K562 (cell line): ENCODE measurements around the gene LDB2. TPM values are rescaled to one million over a fixed set of nuclear protein-coding genes. Genes with fewer than 3 reads are reported as not detected.

Experiments used
- ATAC-seq: fragments of 200-7000 bp; cut with Tn5 transposase; 3 replicates; pipeline ENCODE4 v1.9.1; 2020; ENCODE audit warnings: moderate library complexity
- BruUV-seq: library from RNA; stranded (reverse); fragments of 400-500 nt; replicated peaks from 2 replicates; lab custom pipeline; 2021; lab: Mats Ljungman, UMichigan
- CTCF ChIA-PET: fragments of 300-600 bp; formaldehyde crosslinking; extraction: SDS; loops from one replicate; lab custom pipeline; 2021; ENCODE audit warnings: low intra/inter-chr PET ratio; lab: Yijun Ruan, JAX
- POLR2A ChIA-PET: fragments of 300-600, 350-650 bp; sonication (Branson Sonifier 250); formaldehyde crosslinking; extraction: SDS; loops from one replicate; lab custom pipeline; 2021; ENCODE audit warnings: antibody characterized with exemption, inconsistent platforms; lab: Yijun Ruan, JAX
- DNase-seq, 4 experiments: peaks; one replicate each; pipeline versions ENCODE4 v3.0.0 to v3.0.0-alpha.2; 2011 to 2018; ENCODE audit warnings: low spot score in 3 of 4, mixed read lengths in 3 of 4; ENCODE audit errors: extremely low read depth in 1 of 4
- FAIRE-seq: peaks from 2 replicates; lab custom pipeline; 2011; peaks lifted over from hg19 to GRCh38; lab: Jason Lieb, UNC
- H2AFZ ChIP-seq: 2 replicates; pipeline ENCODE4 v1.6.0; 2011; ENCODE audit warnings: low read depth, low read length, control low read depth, inconsistent platforms
- H3K27ac ChIP-seq: fragments of 200-600 bp; 3 replicates; pipeline ENCODE4 v1.8.0; 2011; ENCODE audit warnings: low read depth, mild to moderate bottlenecking, control low read depth, inconsistent platforms, low read length, moderate library complexity, mixed read lengths; ENCODE audit errors: extremely low read depth
- H3K27me3 ChIP-seq, 2 experiments: fragments of 300-600 bp in 1 of 2; 2 replicates in 1 of 2; 3 replicates in 1 of 2; pipeline versions ENCODE4 v1.6.0 to v1.8.0; 2011; ENCODE audit warnings: inconsistent platforms in 2 of 2, low read length in 2 of 2, mild to moderate bottlenecking in 1 of 2, mixed read lengths in 1 of 2, moderate library complexity in 1 of 2; ENCODE audit not compliant: control insufficient read depth in 2 of 2, insufficient read depth in 2 of 2
- H3K36me3 ChIP-seq: fragments of 300-600 bp; 3 replicates; pipeline ENCODE4 v1.8.0; 2011; ENCODE audit warnings: mild to moderate bottlenecking, low read length, inconsistent platforms; ENCODE audit not compliant: control insufficient read depth, insufficient read depth
- H3K4me1 ChIP-seq, 2 experiments: fragments of 200-600 bp in 1 of 2; replicated peaks in 1 of 2; 2 replicates in 1 of 2; 3 replicates in 1 of 2; pipeline versions ENCODE4 v1.5.1 to v1.8.0; 2011; ENCODE audit warnings: inconsistent platforms in 2 of 2, low read length in 2 of 2, mild to moderate bottlenecking in 1 of 2, mixed read lengths in 1 of 2, moderate library complexity in 1 of 2; ENCODE audit not compliant: control insufficient read depth in 2 of 2, insufficient read depth in 2 of 2
- H3K4me2 ChIP-seq: 2 replicates; pipeline ENCODE4 v1.6.1; 2011; ENCODE audit warnings: low read length, control low read depth, inconsistent platforms, mixed read lengths; ENCODE audit not compliant: insufficient read depth
- H3K4me3 ChIP-seq: fragments of 200-600 bp; sonication (generic), shearing (Covaris generic); 2 replicates; pipeline ENCODE4 v1.5.1; 2016; ENCODE audit warnings: control low read depth, inconsistent platforms
- H3K79me2 ChIP-seq: fragments of 200-600 bp; 3 replicates; pipeline ENCODE4 v1.8.0; 2011; ENCODE audit warnings: low read length, inconsistent platforms; ENCODE audit not compliant: control insufficient read depth, insufficient read depth
- H3K9ac ChIP-seq, 2 experiments: 2 replicates each; pipeline versions ENCODE4 v1.6.0 to v1.6.1; 2011; ENCODE audit warnings: low read depth in 2 of 2, low read length in 2 of 2, control low read depth in 1 of 2, inconsistent platforms in 1 of 2, mild to moderate bottlenecking in 1 of 2, mixed read lengths in 1 of 2; ENCODE audit not compliant: insufficient read depth in 1 of 2
- H3K9me1 ChIP-seq: one replicate; pipeline ENCODE4 v1.6.0; 2011; ENCODE audit warnings: inconsistent platforms, mild to moderate bottlenecking, low read length, moderate library complexity; ENCODE audit not compliant: control insufficient read depth, insufficient read depth
- H3K9me3 ChIP-seq: replicated peaks from 2 replicates; pipeline ENCODE4 v1.5.1; 2011; ENCODE audit warnings: low read depth, low read length, inconsistent platforms; ENCODE audit not compliant: control insufficient read depth, insufficient read depth
- H4K20me1 ChIP-seq: replicated peaks from 2 replicates; pipeline ENCODE4 v1.6.1; 2011; ENCODE audit warnings: low read length, inconsistent platforms, mixed read lengths; ENCODE audit not compliant: control insufficient read depth, insufficient read depth
- CREB1 ChIP-seq, 2 experiments: sonication (generic) in 1 of 2; formaldehyde crosslinking in 1 of 2; IDR thresholded peaks; 2 replicates each; pipeline versions ENCODE4 v1.6.1 to v1.8.0; 2012 to 2022; ENCODE audit warnings: inconsistent platforms in 1 of 2, mild to moderate bottlenecking in 1 of 2, missing genetic modification reagents in 1 of 2, moderate library complexity in 1 of 2
- FOXJ2 ChIP-seq: fragments of 200-800 bp; sonication (Bioruptor generic); IDR thresholded peaks from 2 replicates; pipeline ENCODE4 v1.6.1; 2016; ENCODE audit warnings: missing genetic modification characterization, missing compliant biosample characterization
- JUNB ChIP-seq: fragments of 450-650 bp; formaldehyde crosslinking; conservative IDR thresholded peaks from 2 replicates; pipeline ENCODE4 v1.4.0; 2020; ENCODE audit warnings: mild to moderate bottlenecking
- JUND ChIP-seq, 2 experiments: IDR thresholded peaks; 2 replicates in 1 of 2; 3 replicates in 1 of 2; pipeline ENCODE4 v1.6.1; 2011; ENCODE audit warnings: borderline replicate concordance in 2 of 2, low read depth in 2 of 2, low read length in 2 of 2, improper control_type of control experiment in 1 of 2, missing biosample characterization in 1 of 2, missing genetic modification characterization in 1 of 2, missing genetic modification reagents in 1 of 2
- KLF16 ChIP-seq: IDR thresholded peaks from 2 replicates; pipeline ENCODE4 v1.6.1; 2016; ENCODE audit warnings: antibody characterized with exemption
- NCOA6 ChIP-seq: fragments of 450-650 bp; IDR thresholded peaks from 2 replicates; pipeline ENCODE4 v1.6.1; 2017; ENCODE audit warnings: mild to moderate bottlenecking
- NR3C1 ChIP-seq: sonication (generic); formaldehyde crosslinking; IDR thresholded peaks from 2 replicates; pipeline ENCODE4 v1.8.1; 2022; ENCODE audit warnings: missing genetic modification reagents
- POLR2A ChIP-seq: fragments of 450-650 bp; conservative IDR thresholded peaks from 2 replicates; pipeline ENCODE4 v1.6.1; 2016
- XRCC3 ChIP-seq: fragments of 450-650 bp; IDR thresholded peaks from 2 replicates; pipeline ENCODE4 v1.6.1; 2017; ENCODE audit warnings: mild to moderate bottlenecking, moderate library complexity
- WGBS: fragments of 100-300 bp; shearing (Covaris generic); methylation state at CpG from one replicate; pipeline ENCODE4 v1.1.6; 2016; ENCODE audit warnings: low coverage, mixed read lengths; ENCODE audit not compliant: insufficient coverage; ENCODE audit errors: missing lambda C conversion rate; 5-methylcytosine and 5-hydroxymethylcytosine counted together
- in situ Hi-C: fragments of 300-500 bp; cut with MboI; formaldehyde crosslinking; loops from 4 replicates; pipeline ENCODE4 v1.15.0; 2018; ENCODE audit warnings: inconsistent platforms, mixed read lengths
- intact Hi-C: fragments of 100-400 bp; cut with micrococcal nuclease; formaldehyde crosslinking; loops from 2 replicates; pipeline ENCODE4 v1.14.2; 2022
- polyA plus RNA-seq, 8 experiments: library from polyadenylated mRNA; depleted of rRNA in 4 of 8; stranded (reverse) in 5 of 8; unstranded in 3 of 8; fragments of >200 nt; fragmentation: Nextera tagmentation in 2 of 8; fragmentation: Illumina TruSeq in 1 of 8; extraction: Ambion mirVana in 2 of 8; extraction: Trizol in 1 of 8; gene quantifications; 2 replicates each; pipeline versions ENCODE4 v1.2.1 to v1.2.3, GENCODE V29; 2011 to 2014; ENCODE audit warnings: inconsistent platforms in 1 of 8, missing spikeins in 1 of 8
- total RNA-seq, 7 experiments: library from RNA; depleted of rRNA in 6 of 7; stranded (reverse); fragments of >200 nt in 6 of 7; fragmentation: Illumina TruSeq in 2 of 7; extraction: Trizol in 2 of 7; gene quantifications; 2 replicates each; pipeline versions ENCODE4 v1.2.1 to v1.2.3, GENCODE V29; 2011 to 2021; ENCODE audit warnings: low replicate concordance in 1 of 7
- TF ChIP-seq, protein P1 (sequence below): IDR thresholded peaks from 2 replicates; pipeline ENCODE4 v1.6.1; 2011; ENCODE audit warnings: borderline replicate concordance, low read depth, mild to moderate bottlenecking, moderate library complexity, low read length; ENCODE audit not compliant: insufficient read depth, poor library complexity, severe bottlenecking
- TF ChIP-seq, protein P2 (sequence below): conservative IDR thresholded peaks from 2 replicates; pipeline ENCODE4 v1.6.1; 2011; ENCODE audit warnings: low read depth, mild to moderate bottlenecking, low read length; ENCODE audit not compliant: control insufficient read depth
- TF ChIP-seq, protein P3 (sequence below): fragments of 450-650 bp; IDR thresholded peaks from 2 replicates; pipeline ENCODE4 v1.7.0; 2016; ENCODE audit warnings: borderline replicate concordance
- TF ChIP-seq, protein P4 (sequence below): fragments of 250-450 bp; sonication (Bioruptor Pico); IDR thresholded peaks from 2 replicates; pipeline ENCODE4 v1.4.0; 2020; ENCODE audit warnings: mild to moderate bottlenecking, moderate library complexity

The LDB2 gene
- total and polyA plus RNA-seq, 9 of the 15 experiments (the other 6 are each of a cell fraction or from before 2014, with no cell fraction given): 0.10 to 0.20 TPM; not detected in 7

DNA sequence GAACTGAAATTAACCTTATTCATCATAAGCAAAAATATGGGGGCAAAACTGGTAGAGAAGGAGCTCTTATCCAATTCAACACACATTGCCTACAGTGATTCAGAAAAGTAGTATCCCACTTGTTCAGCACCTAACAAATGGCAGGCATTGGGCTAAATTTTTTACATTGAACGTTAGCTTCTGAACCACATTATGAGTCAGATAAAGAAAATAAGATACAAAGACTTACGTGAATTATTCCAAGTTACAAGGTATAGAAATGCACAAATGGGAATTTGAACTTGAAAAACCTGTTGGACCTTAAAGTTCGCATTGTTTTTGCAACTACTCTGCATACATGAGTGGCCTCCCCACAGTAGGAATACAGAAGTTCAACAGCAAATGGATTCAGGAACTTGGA lies 210.6 kb downstream of the LDB2 start:
- in situ Hi-C loops: no loop called here
- CTCF ChIA-PET: no interaction called here
- WGBS: 2% methylated on average over 3 of the region's 3 CpGs
- TF ChIP-seq, protein P1, sequence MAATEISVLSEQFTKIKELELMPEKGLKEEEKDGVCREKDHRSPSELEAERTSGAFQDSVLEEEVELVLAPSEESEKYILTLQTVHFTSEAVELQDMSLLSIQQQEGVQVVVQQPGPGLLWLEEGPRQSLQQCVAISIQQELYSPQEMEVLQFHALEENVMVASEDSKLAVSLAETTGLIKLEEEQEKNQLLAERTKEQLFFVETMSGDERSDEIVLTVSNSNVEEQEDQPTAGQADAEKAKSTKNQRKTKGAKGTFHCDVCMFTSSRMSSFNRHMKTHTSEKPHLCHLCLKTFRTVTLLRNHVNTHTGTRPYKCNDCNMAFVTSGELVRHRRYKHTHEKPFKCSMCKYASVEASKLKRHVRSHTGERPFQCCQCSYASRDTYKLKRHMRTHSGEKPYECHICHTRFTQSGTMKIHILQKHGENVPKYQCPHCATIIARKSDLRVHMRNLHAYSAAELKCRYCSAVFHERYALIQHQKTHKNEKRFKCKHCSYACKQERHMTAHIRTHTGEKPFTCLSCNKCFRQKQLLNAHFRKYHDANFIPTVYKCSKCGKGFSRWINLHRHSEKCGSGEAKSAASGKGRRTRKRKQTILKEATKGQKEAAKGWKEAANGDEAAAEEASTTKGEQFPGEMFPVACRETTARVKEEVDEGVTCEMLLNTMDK: no peak
- TF ChIP-seq, protein P2, sequence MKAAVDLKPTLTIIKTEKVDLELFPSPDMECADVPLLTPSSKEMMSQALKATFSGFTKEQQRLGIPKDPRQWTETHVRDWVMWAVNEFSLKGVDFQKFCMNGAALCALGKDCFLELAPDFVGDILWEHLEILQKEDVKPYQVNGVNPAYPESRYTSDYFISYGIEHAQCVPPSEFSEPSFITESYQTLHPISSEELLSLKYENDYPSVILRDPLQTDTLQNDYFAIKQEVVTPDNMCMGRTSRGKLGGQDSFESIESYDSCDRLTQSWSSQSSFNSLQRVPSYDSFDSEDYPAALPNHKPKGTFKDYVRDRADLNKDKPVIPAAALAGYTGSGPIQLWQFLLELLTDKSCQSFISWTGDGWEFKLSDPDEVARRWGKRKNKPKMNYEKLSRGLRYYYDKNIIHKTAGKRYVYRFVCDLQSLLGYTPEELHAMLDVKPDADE: no peak
- TF ChIP-seq, protein P3, sequence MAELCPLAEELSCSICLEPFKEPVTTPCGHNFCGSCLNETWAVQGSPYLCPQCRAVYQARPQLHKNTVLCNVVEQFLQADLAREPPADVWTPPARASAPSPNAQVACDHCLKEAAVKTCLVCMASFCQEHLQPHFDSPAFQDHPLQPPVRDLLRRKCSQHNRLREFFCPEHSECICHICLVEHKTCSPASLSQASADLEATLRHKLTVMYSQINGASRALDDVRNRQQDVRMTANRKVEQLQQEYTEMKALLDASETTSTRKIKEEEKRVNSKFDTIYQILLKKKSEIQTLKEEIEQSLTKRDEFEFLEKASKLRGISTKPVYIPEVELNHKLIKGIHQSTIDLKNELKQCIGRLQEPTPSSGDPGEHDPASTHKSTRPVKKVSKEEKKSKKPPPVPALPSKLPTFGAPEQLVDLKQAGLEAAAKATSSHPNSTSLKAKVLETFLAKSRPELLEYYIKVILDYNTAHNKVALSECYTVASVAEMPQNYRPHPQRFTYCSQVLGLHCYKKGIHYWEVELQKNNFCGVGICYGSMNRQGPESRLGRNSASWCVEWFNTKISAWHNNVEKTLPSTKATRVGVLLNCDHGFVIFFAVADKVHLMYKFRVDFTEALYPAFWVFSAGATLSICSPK: no peak
- TF ChIP-seq JUNB (no peak), CREB1 (IDR thresholded peaks at IDR 0.05) (no peak), CREB1 (CRISPR knock-in tag; IDR thresholded peaks at IDR 0.05) (no peak), NR3C1 (CRISPR knock-in tag) (no peak), FOXJ2 (tag) (no peak), JUND (IDR thresholded peaks at IDR 0.05; ENCODE audit: borderline replicate concordance, low read depth, low read length) (no peak), JUND (tag; IDR thresholded peaks at IDR 0.05; ENCODE audit: borderline replicate concordance, low read depth, low read length) (no peak), POLR2A (no peak), KLF16 (no peak), XRCC3 (no peak), NCOA6 (no peak)
- TF ChIP-seq, protein P4, sequence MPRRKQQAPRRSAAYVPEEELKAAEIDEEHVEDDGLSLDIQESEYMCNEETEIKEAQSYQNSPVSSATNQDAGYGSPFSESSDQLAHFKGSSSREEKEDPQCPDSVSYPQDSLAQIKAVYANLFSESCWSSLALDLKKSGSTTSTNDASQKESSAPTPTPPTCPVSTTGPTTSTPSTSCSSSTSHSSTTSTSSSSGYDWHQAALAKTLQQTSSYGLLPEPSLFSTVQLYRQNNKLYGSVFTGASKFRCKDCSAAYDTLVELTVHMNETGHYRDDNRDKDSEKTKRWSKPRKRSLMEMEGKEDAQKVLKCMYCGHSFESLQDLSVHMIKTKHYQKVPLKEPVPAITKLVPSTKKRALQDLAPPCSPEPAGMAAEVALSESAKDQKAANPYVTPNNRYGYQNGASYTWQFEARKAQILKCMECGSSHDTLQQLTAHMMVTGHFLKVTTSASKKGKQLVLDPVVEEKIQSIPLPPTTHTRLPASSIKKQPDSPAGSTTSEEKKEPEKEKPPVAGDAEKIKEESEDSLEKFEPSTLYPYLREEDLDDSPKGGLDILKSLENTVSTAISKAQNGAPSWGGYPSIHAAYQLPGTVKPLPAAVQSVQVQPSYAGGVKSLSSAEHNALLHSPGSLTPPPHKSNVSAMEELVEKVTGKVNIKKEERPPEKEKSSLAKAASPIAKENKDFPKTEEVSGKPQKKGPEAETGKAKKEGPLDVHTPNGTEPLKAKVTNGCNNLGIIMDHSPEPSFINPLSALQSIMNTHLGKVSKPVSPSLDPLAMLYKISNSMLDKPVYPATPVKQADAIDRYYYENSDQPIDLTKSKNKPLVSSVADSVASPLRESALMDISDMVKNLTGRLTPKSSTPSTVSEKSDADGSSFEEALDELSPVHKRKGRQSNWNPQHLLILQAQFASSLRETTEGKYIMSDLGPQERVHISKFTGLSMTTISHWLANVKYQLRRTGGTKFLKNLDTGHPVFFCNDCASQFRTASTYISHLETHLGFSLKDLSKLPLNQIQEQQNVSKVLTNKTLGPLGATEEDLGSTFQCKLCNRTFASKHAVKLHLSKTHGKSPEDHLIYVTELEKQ (CRISPR knock-in tag): no peak

More for the DNA sequence above, 210.6 kb downstream of the LDB2 start:
- Histone ChIP-seq H3K4me3 (no peak overlapping the region), H3K9me1 (no peaks in the 10 kb centered on the region), H3K27me3 (no peaks in the 10 kb centered on the region), H3K9me3 (no peaks in the 10 kb centered on the region), H2AFZ (no peak overlapping the region), H3K36me3 (no peaks in the 10 kb centered on the region), H3K4me1 (no peaks in the 10 kb centered on the region), H3K4me2 (no peak overlapping the region), H3K9ac (no peak overlapping the region), H3K27ac (no peak overlapping the region), H4K20me1 (no peaks in the 10 kb centered on the region), H3K79me2 (no peaks in the 10 kb centered on the region)
- intact Hi-C loops: no loop called here
- POLR2A ChIA-PET: no interaction called here
- no TSS peak for BruUV-seq
- no peak for FAIRE-seq
- no peak for ATAC-seq
- no peak for DNase-seq
